ENCODE measurements around the gene NTRK2.

Gene NTRK2

GRCh38 chr9:84900421-84900820, 230.9 kb downstream of the NTRK2 start:
- no peak for FAIRE-seq

GRCh38 chr9:84903963-84904362, 234.4 kb downstream of the NTRK2 start:
- no peak for FAIRE-seq

- no peak for FAIRE-seq
Measured at GRCh38 chr9:84916769-84917168, 247.2 kb downstream of the NTRK2 start.

- FAIRE-seq: no peak
Measured at GRCh38 chr9:84917366-84918070, 248.0 kb downstream of the NTRK2 start.

GRCh38 chr9:84919440-84919839, 249.9 kb downstream of the NTRK2 start:
- no peak for FAIRE-seq

GRCh38 chr9:84921175-84921574, 251.6 kb downstream of the NTRK2 start:
- FAIRE-seq: no peak

GRCh38 chr9:84922051-84922450, 252.5 kb downstream of the NTRK2 start:
- FAIRE-seq: no peak

- FAIRE-seq: no peak
Measured at GRCh38 chr9:84924266-84924665, 254.7 kb downstream of the NTRK2 start.

- no peak for FAIRE-seq
Measured at GRCh38 chr9:84925225-84925872, 255.8 kb downstream of the NTRK2 start.

- no peak for FAIRE-seq
Measured at GRCh38 chr9:84926793-84927192, 257.3 kb downstream of the NTRK2 start.

GRCh38 chr9:84928419-84928818, 258.9 kb downstream of the NTRK2 start:
- FAIRE-seq: no peak

- no peak for FAIRE-seq
Measured at GRCh38 chr9:84929068-84929467, 259.5 kb downstream of the NTRK2 start.

GRCh38 chr9:84932915-84933527, 263.5 kb downstream of the NTRK2 start:
- no peak for FAIRE-seq

GRCh38 chr9:84935528-84936117, 266.1 kb downstream of the NTRK2 start:
- FAIRE-seq: no peak

GRCh38 chr9:84937180-84937579, 267.7 kb downstream of the NTRK2 start:
- FAIRE-seq: no peak

- FAIRE-seq: no peak
Measured at GRCh38 chr9:84937581-84937980, 268.1 kb downstream of the NTRK2 start.

- no peak for FAIRE-seq
Measured at GRCh38 chr9:84939774-84940173, 270.2 kb downstream of the NTRK2 start.

- no peak for FAIRE-seq
Measured at GRCh38 chr9:84940294-84940693, 270.8 kb downstream of the NTRK2 start.

GRCh38 chr9:84941792-84942191, 272.3 kb downstream of the NTRK2 start:
- FAIRE-seq: no peak

GRCh38 chr9:84943482-84944050, 274.0 kb downstream of the NTRK2 start:
- FAIRE-seq: no peak

GRCh38 chr9:84945878-84946538, 276.5 kb downstream of the NTRK2 start:
- no peak for FAIRE-seq

- FAIRE-seq: no peak
Measured at GRCh38 chr9:84947412-84947972, 278.0 kb downstream of the NTRK2 start.

- FAIRE-seq: no peak
Measured at GRCh38 chr9:84949258-84949657, 279.7 kb downstream of the NTRK2 start.
